HG03460 (cell line): ENCODE results near the gene TCAP.
"Not testable (repeated sequence)": the region's sequence is repeated elsewhere in the genome, so short reads cannot be mapped to it uniquely, and the experiment has no call there.

Experiments used
- ATAC-seq: cut with Tn5 transposase; IDR thresholded peaks from one replicate; pipeline ENCODE4 v1.9.1; 2021; ENCODE audit not compliant: unreplicated experiment

The TCAP gene

GRCh38 chr17:39678340-39679116, 13.4 kb downstream of the TCAP start:
- ATAC-seq: no peak

GRCh38 chr17:39679521-39680192, 14.5 kb downstream of the TCAP start:
- ATAC-seq: no peak

GRCh38 chr17:39683295-39683939, 18.3 kb downstream of the TCAP start:
- ATAC-seq: no peak

GRCh38 chr17:39684369-39685192, 19.4 kb downstream of the TCAP start:
- no peak for ATAC-seq

- no peak for ATAC-seq
Observed at GRCh38 chr17:39687101-39687545, 22.0 kb downstream of the TCAP start.

GRCh38 chr17:39687546-39688474, 22.7 kb downstream of the TCAP start, which contains the start of gene PGAP3:
TSS of gene PGAP3 (minus strand) at chr17:39688057. CDS start at chr17:39688014, 43 bp downstream.
- ATAC-seq: peak; percentile 81

- ATAC-seq: no peak
Observed at GRCh38 chr17:39688475-39688835, 23.3 kb downstream of the TCAP start.

GRCh38 chr17:39688945-39689344, 23.8 kb downstream of the TCAP start:
- no peak for ATAC-seq

GRCh38 chr17:39694593-39694992, 29.4 kb downstream of the TCAP start:
- no peak for ATAC-seq

GRCh38 chr17:39695089-39695474, 29.9 kb downstream of the TCAP start:
- no peak for ATAC-seq

- ATAC-seq: no peak
Observed at GRCh38 chr17:39696731-39697130, 31.6 kb downstream of the TCAP start.

GRCh38 chr17:39697961-39698360, 32.8 kb downstream of the TCAP start:
- ATAC-seq: no peak

GRCh38 chr17:39699157-39699817, 34.1 kb downstream of the TCAP start:
- not testable (repeated sequence) for ATAC-seq

GRCh38 chr17:39699818-39700147, 34.6 kb downstream of the TCAP start, which contains the start of gene ERBB2:
TSS of gene ERBB2 (plus strand) at chr17:39700064. CDS start at chr17:39700239, 175 bp downstream.
- no peak for ATAC-seq

GRCh38 chr17:39700148-39700987, 35.2 kb downstream of the TCAP start:
- ATAC-seq: no peak

- ATAC-seq: no peak
Observed at GRCh38 chr17:39701012-39701783, 36.0 kb downstream of the TCAP start.

- ATAC-seq: no peak
Observed at GRCh38 chr17:39701784-39702422, 36.8 kb downstream of the TCAP start.
